ENCODE data around the gene SRRM1. TPM values are rescaled to one million over a fixed set of nuclear protein-coding genes. Genes with fewer than 3 reads are reported as not detected.

The SRRM1 gene
- polyA plus RNA-seq, 3 donors = 55.9 to 106 (median 75.9) TPM

- H3K36me3 ChIP-seq (replicated peaks in 1 of 2; ENCODE audit: control insufficient read depth in 1 of 2, insufficient read depth in 2 of 2, low read length in 2 of 2) = no peaks in the 10 kb centered on the region
- Mint-ChIP-seq H3K36me3 (no peaks in the 10 kb centered on the region), H3K4me1 (peaks cover 38% of the 10 kb centered on the region), H3K4me3 (no peak overlapping the region), H3K27ac (peak overlapping the region in 3 of 7 donors; percentile 59 to 86 (median 82)), H3K9me3 (peaks cover 0 to 2% (median 0%) of the 10 kb centered on the region in 7 donors), H3K27me3 (ENCODE audit: low read depth in 3 of 3) (no peaks in the 10 kb centered on the region)
- DNase-seq = no peak
- H3K4me2 ChIP-seq (replicated peaks; ENCODE audit: extremely low read depth, low read length, poor library complexity, severe bottlenecking) = no peak overlapping the region
- no peak overlapping the region for H3K4me3 ChIP-seq (replicated peaks in 1 of 3; ENCODE audit: low read depth in 2 of 3, low read length in 3 of 3)
- no peaks in the 10 kb centered on the region for H4K20me1 ChIP-seq (ENCODE audit: insufficient read depth, low read length)
- H2AFZ ChIP-seq (ENCODE audit: insufficient read depth, low read depth, low read length, poor library complexity, severe bottlenecking) = no peak overlapping the region
- WGBS (ENCODE audit: insufficient coverage) = no CpG with 5 or more reads among the region's 4 CpGs
- no peaks in the 10 kb centered on the region for H3K27me3 ChIP-seq (ENCODE audit: control insufficient read depth in 2 of 2, insufficient read depth in 2 of 2, low read length in 2 of 2)
- no peak overlapping the region for H3K9ac ChIP-seq (ENCODE audit: insufficient read depth, low read length, poor library complexity, severe bottlenecking)
- peaks cover 40 to 49% of the 10 kb centered on the region in 2 donors for H3K4me1 ChIP-seq (ENCODE audit: control insufficient read depth in 1 of 2, insufficient read depth in 2 of 2, low read length in 2 of 2)
- H3K79me2 ChIP-seq (ENCODE audit: insufficient read depth, low read length) = no peaks in the 10 kb centered on the region
- intact Hi-C loops (cut with micrococcal nuclease) = loop anchor here (5.0 kb wide), 1 partner anchor 40 kb away; the partner anchor contains the start of gene CLIC4 (in 2 of the 2)
- no peak overlapping the region for H3K27ac ChIP-seq (ENCODE audit: low read depth in 1 of 2, low read length in 2 of 2)
- no peak for TF ChIP-seq CTCF (IDR thresholded peaks at IDR 0.05)
- no peaks in the 10 kb centered on the region for H3K9me3 ChIP-seq (replicated peaks in 1 of 2; ENCODE audit: control insufficient read depth in 1 of 2, insufficient read depth in 1 of 2, low read length in 2 of 2)
These were observed 64.6 kb downstream of the SRRM1 start for GRCh38 chr1:24707687-24708086.

- TF ChIP-seq CTCF (IDR thresholded peaks at IDR 0.05) = no peak
- Histone ChIP-seq H3K27ac (ENCODE audit: low read depth in 1 of 2, low read length in 2 of 2) (no peak overlapping the region), H4K20me1 (ENCODE audit: insufficient read depth, low read length) (no peaks in the 10 kb centered on the region), H3K4me3 (replicated peaks in 1 of 3; ENCODE audit: low read depth in 2 of 3, low read length in 3 of 3) (no peak overlapping the region), H3K9me3 (replicated peaks in 1 of 2; ENCODE audit: control insufficient read depth in 1 of 2, insufficient read depth in 1 of 2, low read length in 2 of 2) (no peaks in the 10 kb centered on the region), H3K4me2 (replicated peaks; ENCODE audit: extremely low read depth, low read length, poor library complexity, severe bottlenecking) (no peak overlapping the region), H2AFZ (ENCODE audit: insufficient read depth, low read depth, low read length, poor library complexity, severe bottlenecking) (no peak overlapping the region), H3K9ac (ENCODE audit: insufficient read depth, low read length, poor library complexity, severe bottlenecking) (no peak overlapping the region), H3K4me1 (ENCODE audit: control insufficient read depth in 1 of 2, insufficient read depth in 2 of 2, low read length in 2 of 2) (peaks cover 45 to 49% of the 10 kb centered on the region in 2 donors), H3K27me3 (ENCODE audit: control insufficient read depth in 2 of 2, insufficient read depth in 2 of 2, low read length in 2 of 2) (no peaks in the 10 kb centered on the region), H3K36me3 (replicated peaks in 1 of 2; ENCODE audit: control insufficient read depth in 1 of 2, insufficient read depth in 2 of 2, low read length in 2 of 2) (no peaks in the 10 kb centered on the region), H3K79me2 (ENCODE audit: insufficient read depth, low read length) (no peaks in the 10 kb centered on the region)
- WGBS (ENCODE audit: insufficient coverage) = no CpG with 5 or more reads among the region's 4 CpGs
- peaks cover 0 to 2% (median 0%) of the 10 kb centered on the region in 7 donors for H3K9me3 Mint-ChIP-seq
- peak; percentile 77 to 93 (median 89) for DNase-seq
- no peaks in the 10 kb centered on the region for H3K36me3 Mint-ChIP-seq
- no peaks in the 10 kb centered on the region for H3K27me3 Mint-ChIP-seq (ENCODE audit: low read depth in 3 of 3)
- H3K27ac Mint-ChIP-seq = peak overlapping the region; percentile 63 to 91 (median 86)
- H3K4me1 Mint-ChIP-seq = peaks cover 47% of the 10 kb centered on the region
- no peak overlapping the region for H3K4me3 Mint-ChIP-seq
- intact Hi-C loops (cut with micrococcal nuclease) = loop anchor here (5.0 kb wide), 1 partner anchor 38 kb away; the partner anchor contains the start of gene CLIC4 (in 2 of the 2)
These were observed 65.8 kb downstream of the SRRM1 start for GRCh38 chr1:24708938-24709337.
